Ishikawa (cell line): ENCODE results near the gene DYNLL1.

Source experiments
- CEBPB ChIP-seq: IDR thresholded peaks from 2 replicates; pipeline ENCODE4 v1.6.1; 2012
- CREB1 ChIP-seq: IDR thresholded peaks from 2 replicates; pipeline ENCODE4 v1.6.1; 2012; ENCODE audit warnings: low read depth
- EGR1 ChIP-seq: IDR thresholded peaks from 2 replicates; pipeline ENCODE4 v1.6.1; 2012
- EP300 ChIP-seq: IDR thresholded peaks from 2 replicates; pipeline ENCODE4 v1.6.1; 2012; ENCODE audit warnings: borderline replicate concordance
- FOXM1 ChIP-seq: IDR thresholded peaks from 2 replicates; pipeline ENCODE4 v1.6.1; 2012; ENCODE audit warnings: low read depth, borderline replicate concordance
- NFIC ChIP-seq: IDR thresholded peaks from 2 replicates; pipeline ENCODE4 v1.6.1; 2012
- RAD21 ChIP-seq: IDR thresholded peaks from 2 replicates; pipeline ENCODE4 v1.6.1; 2012; ENCODE audit warnings: low read depth
- TAF1 ChIP-seq: IDR thresholded peaks from 2 replicates; pipeline ENCODE4 v1.6.1; 2012; ENCODE audit warnings: low read depth, mild to moderate bottlenecking
- TCF12 ChIP-seq: IDR thresholded peaks from 2 replicates; pipeline ENCODE4 v1.6.1; 2012; ENCODE audit warnings: low read depth
- TEAD4 ChIP-seq: IDR thresholded peaks from 2 replicates; pipeline ENCODE4 v1.6.1; 2012
- YY1 ChIP-seq: IDR thresholded peaks from 2 replicates; pipeline ENCODE4 v1.6.1; 2012; ENCODE audit warnings: low read depth
- ZBTB7A ChIP-seq: IDR thresholded peaks from 2 replicates; pipeline ENCODE4 v1.6.1; 2012; ENCODE audit warnings: low read depth
- TF ChIP-seq, protein P1 (sequence below): IDR thresholded peaks from 2 replicates; pipeline ENCODE4 v1.6.1; 2012; ENCODE audit warnings: low read depth, mild to moderate bottlenecking
- TF ChIP-seq, protein P2 (sequence below): IDR thresholded peaks from 2 replicates; pipeline ENCODE4 v1.6.1; 2012
- TF ChIP-seq, protein P3 (sequence below): IDR thresholded peaks from 2 replicates; pipeline ENCODE4 v1.6.1; 2012

Gene DYNLL1

DNA sequence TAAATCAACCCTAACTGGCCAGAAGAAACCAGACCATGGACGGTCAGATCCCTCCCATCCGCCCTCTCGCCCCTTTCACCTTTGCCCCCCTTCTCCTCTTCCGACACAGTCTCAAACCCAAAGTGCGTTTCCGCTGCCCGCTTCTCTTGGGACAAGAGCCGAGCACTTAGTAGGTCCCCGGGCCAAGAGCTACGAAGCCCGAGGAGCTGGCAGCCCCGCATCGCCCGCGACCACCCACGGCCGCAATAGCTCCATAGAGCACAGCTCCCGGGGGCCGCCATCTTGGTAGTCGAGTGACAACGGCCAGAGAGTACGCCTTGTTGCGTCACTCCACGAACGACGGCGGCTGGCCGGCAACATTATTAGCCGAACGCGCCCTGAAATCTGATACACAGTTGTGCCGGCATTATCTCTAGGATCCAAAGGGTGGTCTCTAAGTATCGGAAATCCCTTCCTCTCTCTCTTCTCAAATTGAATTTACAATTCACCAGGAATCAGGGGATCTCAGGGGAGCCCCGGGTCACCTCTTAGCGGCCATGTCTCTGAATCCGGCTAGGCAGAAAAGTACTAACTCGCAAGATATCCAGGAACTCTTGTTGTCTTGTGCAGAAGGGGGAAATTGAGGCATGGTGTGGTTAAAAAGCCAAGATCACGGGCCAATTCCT lies 33.1 kb downstream of the DYNLL1 start, which contains the start of gene COQ5:
Gene COQ5, minus strand, starts transcription at position 298 of the 665 bp plus-strand sequence. Its CDS starts 17 bp downstream, at position 281.
- TF ChIP-seq TAF1: peak; percentile 98
- no peak for TF ChIP-seq EGR1
- peak; percentile 69 for TF ChIP-seq TCF12
- peak; percentile 86 for TF ChIP-seq ZBTB7A
- peak; percentile 87 for TF ChIP-seq CREB1
- no peak for TF ChIP-seq FOXM1
- peak; percentile 90 for TF ChIP-seq CEBPB
- TF ChIP-seq, protein P1, sequence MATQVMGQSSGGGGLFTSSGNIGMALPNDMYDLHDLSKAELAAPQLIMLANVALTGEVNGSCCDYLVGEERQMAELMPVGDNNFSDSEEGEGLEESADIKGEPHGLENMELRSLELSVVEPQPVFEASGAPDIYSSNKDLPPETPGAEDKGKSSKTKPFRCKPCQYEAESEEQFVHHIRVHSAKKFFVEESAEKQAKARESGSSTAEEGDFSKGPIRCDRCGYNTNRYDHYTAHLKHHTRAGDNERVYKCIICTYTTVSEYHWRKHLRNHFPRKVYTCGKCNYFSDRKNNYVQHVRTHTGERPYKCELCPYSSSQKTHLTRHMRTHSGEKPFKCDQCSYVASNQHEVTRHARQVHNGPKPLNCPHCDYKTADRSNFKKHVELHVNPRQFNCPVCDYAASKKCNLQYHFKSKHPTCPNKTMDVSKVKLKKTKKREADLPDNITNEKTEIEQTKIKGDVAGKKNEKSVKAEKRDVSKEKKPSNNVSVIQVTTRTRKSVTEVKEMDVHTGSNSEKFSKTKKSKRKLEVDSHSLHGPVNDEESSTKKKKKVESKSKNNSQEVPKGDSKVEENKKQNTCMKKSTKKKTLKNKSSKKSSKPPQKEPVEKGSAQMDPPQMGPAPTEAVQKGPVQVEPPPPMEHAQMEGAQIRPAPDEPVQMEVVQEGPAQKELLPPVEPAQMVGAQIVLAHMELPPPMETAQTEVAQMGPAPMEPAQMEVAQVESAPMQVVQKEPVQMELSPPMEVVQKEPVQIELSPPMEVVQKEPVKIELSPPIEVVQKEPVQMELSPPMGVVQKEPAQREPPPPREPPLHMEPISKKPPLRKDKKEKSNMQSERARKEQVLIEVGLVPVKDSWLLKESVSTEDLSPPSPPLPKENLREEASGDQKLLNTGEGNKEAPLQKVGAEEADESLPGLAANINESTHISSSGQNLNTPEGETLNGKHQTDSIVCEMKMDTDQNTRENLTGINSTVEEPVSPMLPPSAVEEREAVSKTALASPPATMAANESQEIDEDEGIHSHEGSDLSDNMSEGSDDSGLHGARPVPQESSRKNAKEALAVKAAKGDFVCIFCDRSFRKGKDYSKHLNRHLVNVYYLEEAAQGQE: no peak
- TF ChIP-seq TEAD4: no peak
- TF ChIP-seq NFIC: no peak
- TF ChIP-seq YY1: peak; percentile 96
- TF ChIP-seq EP300: no peak
- TF ChIP-seq, protein P2, sequence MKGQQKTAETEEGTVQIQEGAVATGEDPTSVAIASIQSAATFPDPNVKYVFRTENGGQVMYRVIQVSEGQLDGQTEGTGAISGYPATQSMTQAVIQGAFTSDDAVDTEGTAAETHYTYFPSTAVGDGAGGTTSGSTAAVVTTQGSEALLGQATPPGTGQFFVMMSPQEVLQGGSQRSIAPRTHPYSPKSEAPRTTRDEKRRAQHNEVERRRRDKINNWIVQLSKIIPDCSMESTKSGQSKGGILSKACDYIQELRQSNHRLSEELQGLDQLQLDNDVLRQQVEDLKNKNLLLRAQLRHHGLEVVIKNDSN: no peak; the same call in 1 of the 2 replicates
- TF ChIP-seq, protein P3, sequence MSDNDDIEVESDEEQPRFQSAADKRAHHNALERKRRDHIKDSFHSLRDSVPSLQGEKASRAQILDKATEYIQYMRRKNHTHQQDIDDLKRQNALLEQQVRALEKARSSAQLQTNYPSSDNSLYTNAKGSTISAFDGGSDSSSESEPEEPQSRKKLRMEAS: peak; percentile 66; the same call in 1 of the 2 replicates
- TF ChIP-seq RAD21: no peak

DNA sequence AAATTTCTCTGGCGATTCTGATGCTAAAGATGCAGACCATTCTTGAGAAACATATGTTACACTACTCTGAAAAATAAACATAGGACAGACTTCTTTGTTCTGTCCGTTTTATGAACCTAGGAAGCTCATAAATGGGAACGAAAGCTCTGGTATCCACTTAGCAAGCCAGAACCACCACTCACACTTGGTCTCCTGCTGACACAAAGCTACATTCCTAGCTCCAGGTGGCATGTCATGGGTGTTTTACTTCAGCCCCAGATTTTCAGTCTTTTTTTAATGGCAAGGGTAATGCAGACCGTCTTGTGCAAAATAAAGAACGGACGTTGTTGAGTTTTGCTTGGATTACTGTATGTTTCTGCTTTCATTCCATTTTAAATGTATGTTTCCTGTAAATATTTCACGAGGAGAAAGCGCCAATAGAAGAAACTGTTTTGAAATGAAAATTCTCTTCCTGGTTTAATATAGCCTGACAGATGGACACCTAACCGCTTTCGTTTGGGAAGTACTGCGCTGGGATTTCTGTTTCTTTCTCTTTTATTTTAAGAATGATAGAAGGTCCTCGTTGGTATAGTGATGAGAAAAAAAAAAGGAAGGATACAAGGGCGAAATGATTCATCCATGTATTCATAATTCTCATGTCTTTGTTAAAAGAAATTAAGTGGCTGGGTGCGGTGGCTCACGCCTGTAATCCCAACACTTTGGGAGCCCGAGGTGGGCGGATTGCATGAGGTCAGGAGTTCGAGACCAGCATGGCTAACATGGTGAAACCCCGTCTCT lies 33.9 kb downstream of the DYNLL1 start:
- no peak for TF ChIP-seq ZBTB7A
- TF ChIP-seq, protein P2: no peak
- TF ChIP-seq EGR1: no peak
- no peak for TF ChIP-seq YY1
- no peak for TF ChIP-seq TAF1
- TF ChIP-seq TCF12: no peak
- no peak for TF ChIP-seq NFIC
- TF ChIP-seq CREB1: no peak
- TF ChIP-seq, protein P1: no peak
- TF ChIP-seq TEAD4: peak; percentile 86
- no peak for TF ChIP-seq RAD21
- no peak for TF ChIP-seq CEBPB
- no peak for TF ChIP-seq EP300
- TF ChIP-seq, protein P3: peak; percentile 51; the same call in 1 of the 2 replicates
- peak; percentile 66; the same call in 1 of the 2 replicates for TF ChIP-seq FOXM1

DNA sequence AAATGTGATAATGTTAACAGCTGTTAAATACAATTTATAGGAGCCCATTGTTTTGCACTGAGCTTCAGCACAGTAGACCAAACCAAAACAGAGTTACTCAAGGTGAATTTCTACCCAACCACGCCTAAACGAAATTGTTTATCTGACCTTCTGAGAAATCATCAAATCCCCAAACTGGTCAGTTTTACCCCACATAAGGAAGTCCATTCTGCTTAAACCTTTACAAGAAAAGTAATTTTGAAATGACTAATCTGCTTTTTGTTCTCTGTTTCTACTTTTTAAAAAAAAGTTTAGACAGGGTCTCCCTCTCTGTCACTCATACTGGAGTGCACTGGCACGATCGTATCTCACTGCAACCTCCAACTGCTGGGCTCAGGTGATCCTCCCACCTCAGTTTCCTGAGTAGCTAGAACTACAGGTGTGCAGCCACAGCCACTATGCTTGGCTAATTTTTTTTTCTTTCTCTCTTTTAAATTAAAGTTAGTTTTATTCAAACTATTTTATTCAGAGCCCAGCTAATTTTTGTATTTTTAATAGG lies 36.9 kb downstream of the DYNLL1 start:
- TF ChIP-seq, protein P1: no peak
- TF ChIP-seq CREB1 (no peak), ZBTB7A (no peak), TAF1 (no peak), TEAD4 (no peak), CEBPB (no peak), EGR1 (no peak), EP300 (no peak), RAD21 (no peak), FOXM1 (no peak), NFIC (no peak), YY1 (no peak), TCF12 (no peak)
- TF ChIP-seq, protein P2: no peak
- TF ChIP-seq, protein P3: no peak
